HG02981 (cell line): ENCODE results near the gene MCF2L.
"Not testable (repeated sequence)": the region's sequence is repeated elsewhere in the genome, so short reads cannot be mapped to it uniquely, and the experiment has no call there.

Experiments
- ATAC-seq: cut with Tn5 transposase; IDR thresholded peaks from one replicate; pipeline ENCODE4 v1.9.1; 2021; ENCODE audit warnings: mild to moderate bottlenecking, moderate library complexity; ENCODE audit not compliant: unreplicated experiment

The MCF2L gene

GRCh38 chr13:113090806-113091205, 121.8 kb downstream of the MCF2L start:
- ATAC-seq = no peak

GRCh38 chr13:113091211-113091771, 122.3 kb downstream of the MCF2L start:
- ATAC-seq = no peak

- ATAC-seq = no peak
Observed at GRCh38 chr13:113091891-113092775, 123.1 kb downstream of the MCF2L start.

- no peak for ATAC-seq
Observed at GRCh38 chr13:113092776-113093579, 124.0 kb downstream of the MCF2L start.

- no peak for ATAC-seq
Observed at GRCh38 chr13:113093580-113094409, 124.8 kb downstream of the MCF2L start.

GRCh38 chr13:113094410-113094800, 125.4 kb downstream of the MCF2L start:
- ATAC-seq = no peak

GRCh38 chr13:113095146-113096051, 126.4 kb downstream of the MCF2L start:
- ATAC-seq = no peak

- no peak for ATAC-seq
Observed at GRCh38 chr13:113096052-113096744, 127.2 kb downstream of the MCF2L start.

- no peak for ATAC-seq
Observed at GRCh38 chr13:113096745-113097305, 127.8 kb downstream of the MCF2L start.

GRCh38 chr13:113097651-113098050, 128.6 kb downstream of the MCF2L start:
- ATAC-seq = no peak

- ATAC-seq = no peak
Observed at GRCh38 chr13:113098162-113098732, 129.2 kb downstream of the MCF2L start.

- no peak for ATAC-seq
Observed at GRCh38 chr13:113099142-113099541, 130.1 kb downstream of the MCF2L start.

- not testable (repeated sequence) for ATAC-seq
Observed at GRCh38 chr13:113102302-113102701, 133.3 kb downstream of the MCF2L start.

- ATAC-seq = no peak
Observed at GRCh38 chr13:113102727-113103126, 133.7 kb downstream of the MCF2L start.

- no peak for ATAC-seq
Observed at GRCh38 chr13:113103646-113104045, 134.6 kb downstream of the MCF2L start.

- no peak for ATAC-seq
Observed at GRCh38 chr13:113105032-113105920, 136.3 kb downstream of the MCF2L start, which contains the start of gene F7. Gene F7 (plus strand): TSS chr13:113105791. CDS start chr13:113105842, 51 bp downstream.

- ATAC-seq = no peak
Observed at GRCh38 chr13:113105921-113106452, 137.0 kb downstream of the MCF2L start.
